22Rv1 (cell line): ENCODE results near the gene NSUN7.

ENCODE experiments used
- H3K27ac ChIP-seq: fragments of 450-650 bp; 2 replicates; pipeline ENCODE4 v1.5.1; 2017
- CTCF ChIP-seq: fragments of 450-650 bp; IDR thresholded peaks from 2 replicates; pipeline ENCODE4 v1.5.1; 2017; ENCODE audit warnings: mild to moderate bottlenecking
- ZFX ChIP-seq: fragments of 450-650 bp; IDR thresholded peaks from 2 replicates; pipeline ENCODE4 v1.6.1; 2017; ENCODE audit warnings: antibody characterized with exemption, borderline replicate concordance

Gene NSUN7

GRCh38 chr4:40728333-40728732 is 21.4 kb upstream of the NSUN7 start:
- no peak overlapping the region for H3K27ac ChIP-seq
- no peak for TF ChIP-seq ZFX
- no peak for TF ChIP-seq CTCF

DNA sequence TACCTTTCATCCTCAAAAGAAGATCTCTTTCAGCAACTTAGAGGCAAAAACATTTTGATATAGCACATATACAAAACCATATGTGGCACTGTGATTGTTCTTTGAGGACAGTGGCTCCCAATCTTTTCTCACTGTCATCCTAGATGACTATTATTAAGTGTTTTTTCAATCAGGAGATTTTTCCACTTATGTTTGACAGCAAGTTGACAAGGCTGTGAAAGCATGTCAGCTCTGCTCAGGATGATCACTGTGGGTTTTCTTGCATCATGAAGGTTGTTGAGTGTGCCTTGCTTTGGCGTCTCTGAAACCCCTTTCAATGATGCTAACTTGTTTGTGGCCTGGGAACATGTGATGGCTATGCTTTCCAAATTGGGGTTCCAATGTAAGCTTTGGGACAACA is 20.2 kb upstream of the NSUN7 start:
- TF ChIP-seq ZFX = no peak
- no peak for TF ChIP-seq CTCF

DNA sequence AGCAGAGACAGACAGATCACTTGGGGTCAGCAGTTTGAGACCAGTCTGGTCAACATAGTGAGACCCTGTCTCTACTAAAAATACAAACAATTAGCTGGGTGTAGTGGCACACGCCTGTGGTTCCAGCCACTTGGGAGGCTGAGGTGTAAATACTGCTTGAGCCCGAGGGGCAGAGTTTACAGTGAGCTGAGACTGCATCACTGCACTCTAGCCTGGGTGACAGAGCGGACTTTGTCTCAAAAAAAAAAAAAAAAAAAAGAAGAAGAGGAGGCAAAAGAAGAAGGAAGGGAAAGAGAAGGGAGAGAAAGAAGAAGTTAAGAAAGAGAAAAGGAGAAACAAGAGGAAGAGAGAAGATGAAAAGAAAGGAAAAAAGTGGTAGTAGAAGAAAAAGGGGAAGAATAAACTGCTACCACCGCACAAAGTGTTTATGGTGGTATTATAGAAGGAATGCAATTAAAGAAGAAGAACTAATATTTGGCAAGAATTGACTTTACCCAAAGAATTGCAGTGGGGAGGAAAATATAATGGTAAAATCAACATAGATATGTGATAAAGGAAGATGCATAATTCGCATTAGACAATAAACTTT is 19.6 kb upstream of the NSUN7 start:
- TF ChIP-seq ZFX (no peak), CTCF (no peak)
- no peak overlapping the region for H3K27ac ChIP-seq

More for the DNA sequence above, 20.2 kb upstream of the NSUN7 start:
- no peak overlapping the region for H3K27ac ChIP-seq

DNA sequence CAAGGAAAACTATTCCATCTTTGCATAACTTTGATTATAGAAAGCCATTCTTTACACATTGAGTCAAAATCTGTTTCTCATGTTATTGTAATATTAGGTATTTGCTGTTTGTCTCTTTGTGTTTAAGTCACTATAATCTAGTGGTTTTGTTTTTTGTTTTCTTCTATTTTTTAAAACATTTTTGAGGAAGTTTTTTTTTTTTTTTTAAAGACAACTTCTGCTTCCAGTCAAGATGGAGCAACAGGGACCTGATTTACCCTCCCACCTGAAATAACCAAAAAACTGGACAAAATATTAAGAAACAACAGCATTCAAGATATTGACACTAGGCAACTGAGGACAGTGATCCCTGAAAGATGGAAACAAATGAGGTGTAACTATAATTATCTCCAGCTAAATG is 18.4 kb upstream of the NSUN7 start:
- no peak overlapping the region for H3K27ac ChIP-seq
- no peak for TF ChIP-seq CTCF
- TF ChIP-seq ZFX = no peak

DNA sequence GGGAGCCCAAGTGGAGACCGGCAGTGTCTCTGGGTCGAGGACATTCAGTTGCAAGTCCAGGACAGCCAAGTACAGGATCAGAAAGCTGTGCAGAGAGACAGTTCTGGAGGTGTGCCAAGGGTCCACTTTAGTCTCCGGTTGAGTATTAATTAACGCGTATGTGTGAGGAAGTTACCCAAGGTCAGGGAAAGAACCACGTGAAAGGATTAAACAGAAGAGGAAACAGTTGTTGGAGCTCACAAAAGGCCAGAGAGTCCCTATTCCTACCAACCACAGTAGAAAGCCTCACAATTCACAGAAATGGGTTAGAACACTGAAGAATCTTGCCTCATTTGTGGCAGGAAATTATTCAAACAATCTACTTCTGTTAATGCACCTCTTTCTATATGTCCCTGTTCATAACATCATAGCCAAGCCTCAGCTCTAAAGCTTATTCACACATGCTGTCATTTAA is 17.9 kb upstream of the NSUN7 start:
- TF ChIP-seq CTCF (no peak), ZFX (no peak)
- no peak overlapping the region for H3K27ac ChIP-seq

DNA sequence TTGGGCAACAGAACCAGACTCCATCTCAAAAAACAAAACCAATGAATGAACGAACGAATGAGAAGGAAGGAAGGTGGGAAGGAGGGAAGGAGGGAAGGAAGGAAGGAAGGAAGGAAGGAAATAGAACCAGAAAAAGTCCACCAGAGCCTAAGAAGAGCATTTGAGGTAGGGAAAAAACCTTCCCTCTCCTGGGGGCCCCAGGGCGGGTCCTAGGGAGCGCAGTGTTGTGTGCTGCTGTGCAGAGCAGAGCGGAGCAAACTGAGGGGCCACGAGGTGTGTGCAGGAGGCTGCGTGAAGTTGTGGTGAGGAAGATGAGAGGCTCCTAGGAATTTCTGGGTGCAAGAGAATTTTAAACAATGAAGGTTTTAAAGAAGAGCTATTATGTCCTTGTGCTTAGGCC is 16.0 kb upstream of the NSUN7 start:
- no peak overlapping the region for H3K27ac ChIP-seq
- TF ChIP-seq CTCF = no peak
- no peak for TF ChIP-seq ZFX

DNA sequence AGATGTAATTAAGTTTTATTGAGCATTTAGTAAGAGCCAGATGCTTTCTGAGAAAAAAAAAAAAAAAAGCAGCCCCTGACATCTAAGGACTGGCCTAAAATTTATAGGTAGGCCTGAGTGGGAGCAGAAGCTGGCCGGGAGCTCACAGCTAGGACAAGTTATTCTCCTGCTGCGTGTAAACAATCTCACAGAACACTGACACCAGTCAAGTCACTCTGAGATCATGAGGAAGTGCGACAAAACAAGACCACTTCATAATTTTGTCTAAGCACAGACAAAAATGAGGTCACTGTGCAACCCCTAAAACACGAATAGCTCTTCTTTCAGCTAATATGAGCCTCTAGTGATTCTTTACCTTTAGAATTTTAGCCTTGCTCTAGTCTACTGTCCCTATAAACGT is 15.3 kb upstream of the NSUN7 start:
- no peak for TF ChIP-seq CTCF
- no peak for TF ChIP-seq ZFX
- no peak overlapping the region for H3K27ac ChIP-seq
